NCI-H146 (cell line): Measurements from ENCODE around the gene CCAR1.
"Not testable (repeated sequence)": the region's sequence is repeated elsewhere in the genome, so short reads cannot be mapped to it uniquely, and the experiment has no call there.

ENCODE experiments used
- DNase-seq: peaks from one replicate; lab custom pipeline; 2025; lab: John Stamatoyannopoulos, UW

The CCAR1 gene, protein sequence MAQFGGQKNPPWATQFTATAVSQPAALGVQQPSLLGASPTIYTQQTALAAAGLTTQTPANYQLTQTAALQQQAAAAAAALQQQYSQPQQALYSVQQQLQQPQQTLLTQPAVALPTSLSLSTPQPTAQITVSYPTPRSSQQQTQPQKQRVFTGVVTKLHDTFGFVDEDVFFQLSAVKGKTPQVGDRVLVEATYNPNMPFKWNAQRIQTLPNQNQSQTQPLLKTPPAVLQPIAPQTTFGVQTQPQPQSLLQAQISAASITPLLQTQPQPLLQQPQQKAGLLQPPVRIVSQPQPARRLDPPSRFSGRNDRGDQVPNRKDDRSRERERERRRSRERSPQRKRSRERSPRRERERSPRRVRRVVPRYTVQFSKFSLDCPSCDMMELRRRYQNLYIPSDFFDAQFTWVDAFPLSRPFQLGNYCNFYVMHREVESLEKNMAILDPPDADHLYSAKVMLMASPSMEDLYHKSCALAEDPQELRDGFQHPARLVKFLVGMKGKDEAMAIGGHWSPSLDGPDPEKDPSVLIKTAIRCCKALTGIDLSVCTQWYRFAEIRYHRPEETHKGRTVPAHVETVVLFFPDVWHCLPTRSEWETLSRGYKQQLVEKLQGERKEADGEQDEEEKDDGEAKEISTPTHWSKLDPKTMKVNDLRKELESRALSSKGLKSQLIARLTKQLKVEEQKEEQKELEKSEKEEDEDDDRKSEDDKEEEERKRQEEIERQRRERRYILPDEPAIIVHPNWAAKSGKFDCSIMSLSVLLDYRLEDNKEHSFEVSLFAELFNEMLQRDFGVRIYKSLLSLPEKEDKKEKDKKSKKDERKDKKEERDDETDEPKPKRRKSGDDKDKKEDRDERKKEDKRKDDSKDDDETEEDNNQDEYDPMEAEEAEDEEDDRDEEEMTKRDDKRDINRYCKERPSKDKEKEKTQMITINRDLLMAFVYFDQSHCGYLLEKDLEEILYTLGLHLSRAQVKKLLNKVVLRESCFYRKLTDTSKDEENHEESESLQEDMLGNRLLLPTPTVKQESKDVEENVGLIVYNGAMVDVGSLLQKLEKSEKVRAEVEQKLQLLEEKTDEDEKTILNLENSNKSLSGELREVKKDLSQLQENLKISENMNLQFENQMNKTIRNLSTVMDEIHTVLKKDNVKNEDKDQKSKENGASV

DNA sequence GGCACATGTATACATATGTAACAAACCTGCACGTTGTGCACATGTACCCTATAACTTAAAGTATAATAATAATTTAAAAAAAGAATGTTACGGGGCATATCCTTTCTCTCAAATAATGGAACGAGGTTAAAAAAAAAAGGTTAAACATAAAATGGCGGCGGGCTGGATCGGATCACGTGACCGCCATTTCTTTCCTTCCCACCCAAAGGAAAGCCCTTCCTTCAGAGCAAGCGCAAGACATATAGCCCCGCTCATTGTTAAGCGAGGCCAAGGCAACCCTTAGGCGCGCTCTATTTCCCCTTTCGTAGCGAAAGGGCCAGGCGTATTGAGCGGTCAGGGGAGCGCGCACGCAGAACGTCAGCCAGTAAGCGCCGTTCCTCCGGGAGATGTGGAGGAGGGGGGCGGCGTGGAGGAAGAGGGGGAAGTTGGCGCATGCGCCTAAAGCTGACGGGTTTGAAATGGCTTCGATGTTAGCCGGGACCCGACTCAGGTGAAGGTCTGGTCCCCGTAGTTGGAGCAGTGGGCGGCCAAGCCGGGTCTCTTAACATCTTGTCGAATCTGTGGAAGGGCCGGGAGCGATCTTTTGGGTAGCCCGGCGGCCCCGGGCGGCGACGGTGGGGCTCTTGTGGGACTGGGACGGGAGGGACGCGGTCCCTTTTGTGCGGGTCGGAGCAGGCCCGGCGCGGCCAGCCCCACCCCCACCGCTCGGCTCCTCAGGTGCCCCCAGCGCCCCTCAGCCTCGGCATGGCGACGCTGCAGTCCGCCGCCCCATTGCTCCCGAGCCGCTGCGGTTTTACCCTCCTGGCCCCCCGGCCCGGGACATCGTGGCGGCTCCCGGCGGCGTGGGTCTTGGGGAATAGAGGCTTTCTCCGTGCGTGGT, at the start of gene CCAR1:
TSS of gene CCAR1 (plus strand) at position 447 of the 880 bp plus-strand sequence. CDS start 1,266 bp downstream, outside the sequence.
- peak; percentile 99 for DNase-seq

DNA sequence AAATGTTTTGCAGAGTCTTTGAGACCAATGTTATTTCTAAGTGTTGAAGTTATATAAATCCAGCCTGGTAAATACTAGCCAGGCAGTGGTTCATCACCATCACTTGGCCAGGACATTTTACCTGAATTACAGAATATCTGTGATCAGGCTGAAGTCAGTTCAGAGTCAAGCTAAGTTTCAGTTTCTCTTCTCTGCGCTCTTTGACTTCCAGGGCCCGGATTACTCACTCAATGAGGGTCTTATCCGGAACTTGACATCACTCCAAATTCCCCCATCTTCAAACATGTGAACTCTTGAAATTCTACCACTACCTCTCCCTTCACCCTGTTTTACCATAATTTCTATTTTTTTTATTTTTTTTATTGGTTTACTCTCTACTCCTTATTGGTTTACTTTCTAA, 36.6 kb upstream of the CCAR1 start:
- no peak for DNase-seq

DNA sequence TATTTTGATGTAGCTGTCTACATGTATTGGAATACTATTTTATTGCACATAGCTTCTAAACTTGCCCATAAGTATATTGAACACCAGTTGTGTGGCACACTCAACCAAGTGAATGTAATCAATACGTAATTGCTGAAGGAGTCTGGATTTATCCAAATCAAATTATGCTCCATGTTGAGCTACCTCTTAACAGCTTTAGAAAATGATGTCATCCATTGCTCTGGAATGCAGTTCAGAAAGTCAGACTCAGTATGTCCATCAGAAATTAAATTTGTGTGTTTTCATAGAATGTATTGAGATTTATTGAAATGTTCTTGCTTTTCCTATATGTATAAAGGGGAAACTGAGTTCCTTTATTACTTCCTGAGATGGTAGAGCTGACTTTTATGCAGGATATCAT, 25.0 kb upstream of the CCAR1 start:
- DNase-seq: no peak

DNA sequence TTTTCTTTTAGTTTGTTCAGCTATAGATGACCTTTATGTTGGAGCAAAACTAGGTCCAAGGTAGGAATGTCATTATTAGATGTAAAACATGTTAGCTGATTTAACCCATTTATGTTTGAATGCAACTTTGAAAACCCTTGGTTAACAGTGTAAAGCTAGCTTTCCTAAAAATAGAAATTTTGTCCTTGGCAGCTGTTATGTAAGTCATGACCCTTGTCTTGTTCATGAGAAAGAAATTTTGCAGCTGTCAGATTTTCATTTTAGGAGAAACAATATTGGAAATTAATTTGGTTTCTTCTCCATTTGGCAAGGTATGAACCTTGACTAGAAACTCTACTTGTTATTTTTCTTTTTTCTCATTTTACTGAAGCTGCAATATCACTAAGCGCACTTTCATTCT, 23.9 kb upstream of the CCAR1 start:
- no peak for DNase-seq

DNA sequence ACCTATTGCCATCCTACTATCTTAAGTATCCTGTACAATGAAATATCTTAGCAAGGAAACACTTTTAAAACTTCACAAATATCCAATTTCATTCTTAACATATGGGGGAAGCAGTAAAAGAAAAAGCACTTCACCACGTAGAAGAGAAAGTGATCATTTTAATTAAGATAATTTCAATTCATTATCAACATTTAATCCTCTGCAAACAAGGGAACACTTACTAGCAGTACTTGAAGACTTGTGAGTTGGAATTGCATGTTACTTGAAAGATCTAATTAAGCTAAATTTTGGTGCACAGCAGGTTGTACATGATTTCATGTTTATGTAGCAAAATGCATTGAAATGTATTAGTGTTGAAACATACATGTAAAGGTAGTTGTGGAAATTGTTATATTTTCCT, 20.8 kb upstream of the CCAR1 start:
- DNase-seq: no peak

DNA sequence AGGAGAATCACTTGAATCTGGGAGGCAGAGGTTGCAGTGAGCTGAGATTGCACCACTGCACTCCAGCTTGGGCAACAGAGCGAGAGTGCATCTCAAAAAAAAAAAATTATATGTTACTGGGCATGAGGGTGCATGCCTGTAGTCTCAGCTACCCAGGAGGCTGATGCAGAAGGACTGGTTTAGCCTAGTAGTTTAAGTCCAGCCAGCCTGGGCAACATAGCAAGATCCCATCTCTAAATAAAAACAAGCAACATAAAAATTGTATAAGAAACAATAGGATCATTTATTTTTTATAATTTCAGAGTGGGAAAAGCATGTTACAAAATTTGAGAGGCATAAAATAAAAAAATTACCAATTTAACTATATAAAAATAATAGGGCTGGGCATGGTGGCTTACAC, 15.5 kb upstream of the CCAR1 start:
- DNase-seq: no peak

DNA sequence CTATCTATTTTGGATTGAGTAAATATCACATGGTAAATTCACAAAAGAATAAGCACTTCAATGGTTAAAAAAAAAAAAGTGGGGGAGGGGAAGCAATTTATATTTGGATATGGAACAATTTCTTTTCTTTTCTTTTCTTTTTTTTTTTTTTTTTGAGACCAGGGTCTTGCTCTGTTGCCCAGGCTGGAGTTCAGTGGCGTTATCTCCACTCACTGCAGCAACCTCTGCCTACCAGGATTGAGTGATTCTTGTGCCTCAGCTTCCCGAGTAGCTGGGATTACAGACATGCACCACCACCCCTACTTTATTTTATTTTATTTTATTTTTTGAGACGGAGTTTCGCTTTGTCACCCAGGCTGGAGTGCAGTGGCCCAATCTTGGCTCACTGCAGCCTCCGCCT, 12.1 kb upstream of the CCAR1 start:
- not testable (repeated sequence) for DNase-seq

DNA sequence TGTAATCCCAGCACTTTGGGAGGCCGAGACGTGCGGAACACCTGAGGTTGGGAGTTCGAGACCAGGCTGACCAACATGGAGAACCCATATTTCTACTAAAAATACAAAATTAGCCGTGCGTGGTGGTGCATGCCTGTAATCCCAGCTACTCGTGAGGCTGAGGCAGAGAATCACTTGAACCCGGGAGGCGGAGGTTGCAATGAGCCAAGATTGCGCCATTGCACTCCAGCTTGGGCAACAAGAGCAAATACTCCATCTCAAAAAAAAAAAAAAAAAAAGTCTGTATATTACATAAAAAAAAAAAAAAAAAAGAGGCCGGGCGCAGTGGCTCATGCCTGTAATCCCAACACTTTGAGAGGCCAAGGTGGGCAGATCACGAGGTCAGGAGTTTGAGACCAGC, 8.0 kb upstream of the CCAR1 start:
- DNase-seq: not testable (repeated sequence)

DNA sequence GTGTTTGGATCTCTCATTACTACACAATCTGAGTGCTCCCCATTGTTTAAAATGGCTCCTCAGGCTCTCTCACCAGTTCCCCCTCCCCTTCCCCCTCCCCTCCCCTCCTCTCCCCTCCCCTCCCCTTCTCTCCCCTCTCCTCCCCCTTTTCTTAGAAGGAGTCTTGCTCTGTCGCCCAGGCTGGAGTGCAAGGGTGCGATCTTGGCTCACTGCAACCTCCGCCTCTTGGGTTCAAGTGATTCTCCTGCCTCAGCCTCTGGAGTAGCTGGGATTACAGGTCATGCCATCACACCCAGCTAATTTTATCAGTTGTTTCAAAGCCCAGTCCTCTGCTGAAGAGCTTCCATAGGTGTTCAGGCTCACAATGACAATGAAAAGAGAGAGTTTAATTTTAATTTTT, 3.6 kb upstream of the CCAR1 start:
- DNase-seq: no peak

DNA sequence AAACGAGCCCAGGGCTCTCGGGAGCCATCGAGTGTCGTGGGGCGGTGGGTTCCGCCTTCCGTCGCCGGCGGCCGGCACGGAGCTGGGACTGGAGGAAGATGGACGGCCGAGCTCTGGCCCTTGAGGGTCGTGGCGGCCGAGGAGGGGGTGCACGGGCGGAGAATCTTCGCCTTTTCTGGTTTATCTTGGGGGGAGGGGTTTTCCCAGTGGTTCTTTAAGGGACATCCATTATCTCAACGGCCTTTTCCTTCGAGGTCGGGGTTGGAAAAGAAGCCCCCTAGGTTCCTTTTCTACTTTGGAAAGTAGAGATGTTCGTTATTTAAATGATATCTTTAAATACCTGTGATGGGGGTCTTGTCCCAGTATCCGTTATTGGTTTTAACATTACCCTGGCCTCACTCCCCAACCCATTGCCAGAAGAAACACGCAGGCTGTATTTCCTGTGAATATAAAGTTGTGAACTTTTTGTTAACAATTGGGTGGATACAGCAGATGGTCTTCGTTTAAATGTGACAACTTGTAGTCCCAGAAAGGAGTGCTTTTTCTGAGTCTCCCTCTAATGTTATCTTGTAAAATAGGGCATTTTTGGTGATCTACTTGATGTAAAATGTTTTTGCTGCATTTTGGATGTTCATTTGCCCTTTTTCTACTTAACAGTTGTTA, 765 bp downstream of the CCAR1 start:
- peak; percentile 56 for DNase-seq

DNA sequence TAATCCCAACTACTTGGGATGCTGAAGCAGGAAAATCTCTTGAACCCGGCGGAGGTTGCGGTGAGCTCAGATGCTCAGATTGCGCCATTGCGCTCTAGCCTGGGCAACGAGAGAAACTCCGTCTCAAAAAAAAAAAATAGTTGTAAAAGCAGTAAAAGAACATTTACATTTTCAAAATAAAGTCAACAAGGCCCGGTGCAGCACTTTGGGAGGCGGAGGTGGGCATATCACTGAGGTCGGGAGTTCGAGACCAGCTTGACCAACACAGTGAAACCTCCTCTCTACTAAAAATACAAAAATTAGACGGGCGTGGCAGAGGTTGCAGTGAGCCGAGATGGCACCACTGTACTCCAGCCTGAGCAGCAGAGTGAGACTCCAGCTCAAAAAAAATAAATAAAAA, 4.0 kb downstream of the CCAR1 start:
- no peak for DNase-seq

DNA sequence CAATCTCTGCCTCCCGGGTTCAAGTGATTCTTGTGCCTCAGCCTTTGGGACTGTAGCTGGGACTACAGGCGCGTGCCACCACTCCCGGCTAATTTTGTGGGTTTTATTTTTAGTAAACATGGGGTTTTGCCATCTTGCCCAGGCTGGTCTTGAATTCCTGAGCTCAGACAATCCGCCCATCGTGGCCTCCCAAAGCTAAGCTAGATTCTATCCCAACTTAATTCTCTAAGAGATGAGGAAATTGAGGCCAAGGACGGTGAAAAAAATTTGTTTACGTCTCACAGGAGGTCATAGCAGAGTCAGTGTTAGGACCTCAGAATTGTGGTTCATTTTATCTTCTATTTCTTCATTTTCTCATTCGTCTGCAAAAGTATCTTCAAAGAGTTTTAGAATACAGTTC, 6.1 kb downstream of the CCAR1 start:
- DNase-seq: no peak

DNA sequence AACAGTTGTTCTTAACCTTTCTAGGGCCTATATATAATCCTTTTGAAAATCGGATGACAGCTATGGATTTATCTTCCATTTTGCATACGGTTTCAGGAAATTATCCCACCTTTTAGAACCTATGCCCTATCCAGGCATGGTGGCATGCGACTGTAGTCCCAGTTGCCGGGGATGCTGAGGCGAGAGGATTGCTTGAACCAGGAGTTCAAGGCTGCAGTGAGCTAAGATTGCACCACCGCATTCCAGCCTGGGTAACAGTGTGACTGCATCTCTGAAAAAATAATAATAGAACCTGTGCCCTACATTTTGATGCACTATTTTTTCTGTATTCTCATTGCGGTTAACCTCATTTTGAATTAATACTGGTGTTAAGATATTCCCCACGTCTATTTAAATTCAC, 11.6 kb downstream of the CCAR1 start:
- no peak for DNase-seq

DNA sequence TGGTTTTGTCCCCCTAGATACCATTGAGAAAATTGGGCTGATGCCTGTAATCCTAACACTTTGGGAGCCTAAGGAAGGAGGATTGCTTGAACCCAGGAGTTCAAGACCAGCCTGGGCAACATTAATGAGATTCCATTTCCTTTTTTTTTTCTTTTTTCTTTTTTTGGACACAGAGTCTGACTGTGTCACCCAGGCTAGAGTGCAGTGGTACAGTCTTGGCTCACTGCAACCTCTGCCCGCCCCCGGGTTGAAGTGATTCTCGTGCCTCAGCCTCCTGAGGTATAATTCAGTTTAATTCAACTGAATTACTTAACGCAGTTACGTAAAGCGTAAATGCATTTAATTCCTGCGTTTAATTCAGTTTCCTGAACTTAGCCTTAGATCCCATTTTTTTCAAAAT, 13.3 kb downstream of the CCAR1 start:
- no peak for DNase-seq

DNA sequence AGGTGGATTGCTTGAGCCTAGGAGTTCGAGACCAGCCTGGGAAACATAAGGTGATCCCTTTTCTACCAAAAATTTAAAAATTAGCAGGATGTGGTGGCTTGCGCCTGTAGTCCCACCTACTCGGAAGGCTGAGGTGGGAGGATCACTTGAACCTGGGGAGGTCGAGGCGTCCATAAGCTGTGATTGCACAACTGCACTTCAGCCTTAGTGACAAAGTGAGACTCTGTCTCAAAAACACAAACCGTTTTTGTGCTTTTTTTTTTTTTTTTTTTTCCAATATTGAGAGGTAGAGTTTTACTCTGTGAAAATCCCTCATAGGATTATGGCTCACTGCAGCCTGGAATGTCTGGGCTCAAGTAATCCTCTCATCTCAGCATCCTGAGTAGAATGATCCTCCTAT, 14.1 kb downstream of the CCAR1 start:
- DNase-seq: no peak

DNA sequence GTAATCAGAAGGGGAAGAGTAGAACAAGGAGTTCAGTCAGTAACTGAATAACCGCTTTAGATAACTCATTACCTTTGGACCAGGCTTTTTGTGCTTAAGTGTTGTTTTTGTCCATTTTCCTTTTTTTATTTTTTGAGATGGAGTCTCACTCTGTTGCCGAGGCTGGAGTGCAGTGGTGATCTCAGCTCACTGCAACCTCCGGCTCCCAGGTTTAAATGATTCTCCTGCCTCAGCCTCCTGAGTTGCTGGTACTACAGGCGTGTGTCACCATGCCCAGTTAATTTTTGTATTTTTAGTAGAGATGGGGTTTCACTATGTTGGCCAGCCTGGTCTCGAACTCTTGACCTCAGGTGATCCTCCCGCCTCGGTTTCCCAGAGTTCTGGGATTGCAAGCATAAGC, 14.7 kb downstream of the CCAR1 start:
- not testable (repeated sequence) for DNase-seq

DNA sequence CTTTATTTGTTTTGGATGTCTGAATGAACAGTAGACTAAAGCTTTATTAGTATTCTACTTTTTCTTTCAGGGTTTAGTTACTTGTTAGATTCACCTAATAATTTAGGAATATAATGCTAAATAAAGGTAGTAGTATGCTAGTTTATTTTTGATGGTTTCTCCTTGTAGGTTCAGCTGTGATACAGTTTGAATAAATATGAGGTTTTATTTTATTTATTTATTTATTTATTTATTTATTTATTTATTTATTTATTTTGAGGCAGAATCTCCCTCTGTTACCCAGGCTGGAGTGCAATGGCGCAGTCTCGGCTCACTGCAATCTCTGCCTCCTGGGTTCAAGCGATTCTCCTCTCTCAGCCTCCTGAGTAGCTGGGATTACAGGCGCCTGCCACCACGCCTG, 19.6 kb downstream of the CCAR1 start:
- not testable (repeated sequence) for DNase-seq

DNA sequence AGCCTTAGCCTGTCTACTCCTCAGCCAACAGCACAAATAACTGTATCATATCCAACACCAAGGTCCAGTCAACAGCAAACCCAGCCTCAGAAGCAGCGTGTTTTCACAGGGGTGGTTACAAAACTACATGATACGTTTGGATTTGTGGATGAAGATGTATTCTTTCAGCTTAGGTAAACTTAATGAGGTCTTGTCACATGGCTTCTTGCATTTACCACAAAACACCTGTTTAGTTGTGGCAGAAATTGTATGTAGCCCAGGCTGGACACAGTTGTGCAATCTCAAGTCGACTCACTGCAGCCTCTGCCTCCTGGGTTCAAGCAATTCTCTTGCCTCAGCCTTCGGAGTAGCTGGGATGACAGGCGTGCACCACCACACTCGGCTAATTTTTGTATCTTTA, 21.4 kb downstream of the CCAR1 start:
- no peak for DNase-seq

DNA sequence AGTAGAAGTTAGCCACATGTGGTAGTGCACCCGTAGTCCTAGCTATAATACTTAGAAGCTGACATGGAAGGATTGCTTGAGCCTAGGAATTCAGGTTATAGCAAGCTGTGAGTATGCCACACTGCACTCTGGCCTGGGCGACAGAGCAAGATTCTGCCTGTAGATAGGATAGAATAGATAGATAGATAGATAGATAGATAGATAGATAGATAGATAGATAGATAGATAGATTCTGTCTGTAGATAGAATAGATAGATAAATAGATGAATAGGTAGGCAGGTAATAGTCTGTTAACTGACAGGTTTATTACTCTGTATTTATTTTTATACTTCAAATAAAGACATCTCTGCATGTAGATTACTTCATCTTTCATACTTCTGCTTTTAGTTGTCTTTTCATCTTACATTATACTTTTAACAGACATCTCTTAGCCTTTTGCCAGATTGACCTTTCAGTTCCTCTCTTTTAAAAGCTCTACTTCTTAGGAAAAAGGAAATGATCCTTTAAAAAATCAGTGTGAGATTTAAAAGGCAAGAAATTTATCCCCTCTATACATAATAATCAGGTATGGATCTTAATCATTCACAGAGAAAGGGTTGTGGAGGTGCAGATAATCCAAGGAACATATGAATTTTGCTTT, 31.8 kb downstream of the CCAR1 start:
- DNase-seq: no peak

DNA sequence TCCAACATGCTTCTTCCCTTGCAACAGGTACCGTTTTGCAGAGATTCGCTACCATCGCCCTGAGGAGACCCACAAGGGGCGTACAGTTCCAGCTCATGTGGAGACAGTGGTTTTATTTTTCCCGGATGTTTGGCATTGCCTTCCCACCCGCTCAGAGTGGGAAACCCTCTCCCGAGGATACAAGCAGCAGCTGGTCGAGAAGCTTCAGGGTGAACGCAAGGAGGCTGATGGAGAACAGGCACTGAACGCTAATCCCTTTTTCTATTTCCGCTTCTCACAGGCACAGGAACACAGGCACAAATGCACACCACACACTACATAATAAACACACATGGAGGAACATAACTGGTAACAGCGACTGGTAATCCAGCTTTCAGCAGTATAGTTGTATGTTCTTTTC, 35.2 kb downstream of the CCAR1 start:
- DNase-seq: no peak

DNA sequence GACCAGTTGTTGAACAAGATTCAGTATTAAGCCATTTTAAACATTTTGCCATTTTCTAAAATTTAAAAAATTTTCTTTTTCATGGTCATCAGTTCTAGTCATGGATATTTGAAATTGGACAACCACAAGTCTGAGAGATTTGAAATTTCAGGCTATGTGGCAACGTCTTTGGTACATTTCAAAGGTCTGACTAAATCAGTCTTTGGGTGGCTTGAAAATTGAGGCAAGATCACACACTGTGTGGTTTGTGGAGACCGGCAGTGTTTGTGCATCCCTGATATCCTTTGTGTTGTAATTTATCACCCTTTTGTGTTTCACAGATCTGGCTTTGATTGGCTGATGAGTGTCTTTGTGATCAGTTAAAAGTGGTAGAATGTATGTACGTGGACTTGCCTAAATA, 35.7 kb downstream of the CCAR1 start:
- DNase-seq: no peak
